Neural cell (in vitro differentiated cells): ENCODE measurements around the gene CRADD. TPM values are rescaled to one million over a fixed set of nuclear protein-coding genes. Genes with fewer than 3 reads are reported as not detected.

Experiments
- H2AFZ ChIP-seq: fragments of 200-600, 300-800 bp; sonication (generic), shearing (Covaris generic); 2 replicates; pipeline ENCODE4 v1.6.0; 2014; ENCODE audit warnings: low read depth, mild to moderate bottlenecking, antibody characterized with exemption, low read length, moderate library complexity
- H3F3A ChIP-seq: fragments of 200-600 bp; shearing (Covaris generic); 2 replicates; pipeline ENCODE4 v1.6.1; 2016; ENCODE audit warnings: mild to moderate bottlenecking, moderate library complexity, mixed read lengths, antibody characterized with exemption, low read length; ENCODE audit not compliant: insufficient read depth, poor library complexity, severe bottlenecking
- H3K27ac ChIP-seq: fragments of 200-600, 300-800 bp; sonication (generic), shearing (Covaris generic); 2 replicates; pipeline ENCODE4 v1.5.1; 2014; ENCODE audit warnings: mild to moderate bottlenecking, low read length, moderate library complexity
- H3K27me3 ChIP-seq: fragments of 300-800, 200-600 bp; sonication (generic), shearing (Covaris generic); 2 replicates; pipeline ENCODE4 v1.6.0; 2014; ENCODE audit warnings: mild to moderate bottlenecking, low read depth, low read length, moderate library complexity; ENCODE audit not compliant: insufficient read depth
- H3K36me3 ChIP-seq: fragments of 300-800, 200-600 bp; sonication (generic), shearing (Covaris generic); 2 replicates; pipeline ENCODE4 v1.5.1; 2014; ENCODE audit warnings: mild to moderate bottlenecking, antibody characterized with exemption, low read length, moderate library complexity; ENCODE audit not compliant: insufficient read depth
- H3K4me2 ChIP-seq: fragments of 300-800, 200-600 bp; sonication (generic), shearing (Covaris generic); 2 replicates; pipeline ENCODE4 v1.6.0; 2014; ENCODE audit warnings: mild to moderate bottlenecking, low read length
- H3K4me3 ChIP-seq: fragments of 300-800, 200-600 bp; sonication (generic), shearing (Covaris generic); 2 replicates; pipeline ENCODE4 v1.5.1; 2014; ENCODE audit warnings: mild to moderate bottlenecking, low read length, moderate library complexity
- H3K79me2 ChIP-seq: fragments of 200-600 bp; shearing (Covaris generic); replicated peaks from 2 replicates; pipeline ENCODE4 v1.6.0; 2014; ENCODE audit warnings: mild to moderate bottlenecking, low read length, moderate library complexity; ENCODE audit not compliant: insufficient read depth
- H3K9ac ChIP-seq: fragments of 300-800, 200-600 bp; sonication (generic), shearing (Covaris generic); 2 replicates; pipeline ENCODE4 v1.6.1; 2016; ENCODE audit warnings: mild to moderate bottlenecking, low read length, mixed read lengths
- H3K9me2 ChIP-seq: fragments of 200-600 bp; shearing (Covaris generic); 2 replicates; pipeline ENCODE4 v1.6.1; 2016; ENCODE audit warnings: mild to moderate bottlenecking, low read length, mixed read lengths; ENCODE audit not compliant: insufficient read depth
- H3K9me3 ChIP-seq: fragments of 200-600, 300-800 bp; sonication (generic), shearing (Covaris generic); 2 replicates; pipeline ENCODE4 v1.6.1; 2016; ENCODE audit warnings: mild to moderate bottlenecking, mixed run types, low read length, moderate library complexity, mixed read lengths
- H4K20me1 ChIP-seq: fragments of 200-600 bp; shearing (Covaris generic); 2 replicates; pipeline ENCODE4 v1.6.1; 2016; ENCODE audit warnings: mild to moderate bottlenecking, mixed run types; ENCODE audit not compliant: insufficient read depth
- CTCF ChIP-seq: fragments of 450-650 bp; IDR thresholded peaks from 2 replicates; pipeline ENCODE4 v1.5.1; 2014; ENCODE audit warnings: antibody characterized with exemption, mild to moderate bottlenecking, moderate library complexity; ENCODE audit not compliant: poor library complexity, severe bottlenecking
- EP300 ChIP-seq: fragments of 450-650 bp; conservative IDR thresholded peaks from 2 replicates; pipeline ENCODE4 v1.6.1; 2014; ENCODE audit warnings: antibody characterized with exemption, mild to moderate bottlenecking, moderate library complexity; ENCODE audit not compliant: poor library complexity, severe bottlenecking
- EZH2 ChIP-seq: fragments of 200-600, 300-800 bp; shearing (Covaris generic), sonication (generic); IDR thresholded peaks from 2 replicates; pipeline ENCODE4 v1.6.1; 2014; ENCODE audit warnings: antibody characterized with exemption, low read length, borderline replicate concordance, mild to moderate bottlenecking; ENCODE audit not compliant: insufficient read depth, poor library complexity, severe bottlenecking
- MXI1 ChIP-seq: fragments of 450-650 bp; conservative IDR thresholded peaks from 2 replicates; pipeline ENCODE4 v1.6.1; 2014; ENCODE audit warnings: antibody characterized with exemption, mild to moderate bottlenecking; ENCODE audit not compliant: poor library complexity, severe bottlenecking
- POLR2AphosphoS5 ChIP-seq: IDR thresholded peaks from 2 replicates; pipeline ENCODE4 v1.6.1; 2012
- RAD21 ChIP-seq: fragments of 450-650 bp; conservative IDR thresholded peaks from 2 replicates; pipeline ENCODE4 v1.6.1; 2014; ENCODE audit warnings: antibody characterized with exemption, mild to moderate bottlenecking, moderate library complexity
- REST ChIP-seq: IDR thresholded peaks from 2 replicates; pipeline ENCODE4 v1.6.1; 2012; ENCODE audit warnings: borderline replicate concordance
- SMC3 ChIP-seq: fragments of 450-650 bp; conservative IDR thresholded peaks from 2 replicates; pipeline ENCODE4 v1.6.1; 2014; ENCODE audit warnings: antibody characterized with exemption, mild to moderate bottlenecking, moderate library complexity; ENCODE audit not compliant: poor library complexity
- TAF1 ChIP-seq: IDR thresholded peaks from 2 replicates; pipeline ENCODE4 v1.6.1; 2012; ENCODE audit warnings: low read depth
- polyA plus RNA-seq: library from polyadenylated mRNA; depleted of rRNA; stranded (reverse); fragments of >200 nt; gene quantifications from 2 replicates; pipeline ENCODE4 v1.2.3, GENCODE V29; 2014

The CRADD gene
- polyA plus RNA-seq, 1 donor from 2014 or later, result 23.5 TPM

GRCh38 chr12:93789767-93790166 is 112.6 kb downstream of the CRADD start:
- Histone ChIP-seq H3K4me3 (no peak overlapping the region), H4K20me1 (no peaks in the 10 kb centered on the region), H3K27ac (no peak overlapping the region), H3K9ac (no peak overlapping the region), H3F3A (no peaks in the 10 kb centered on the region), H3K79me2 (no peaks in the 10 kb centered on the region), H2AFZ (no peak overlapping the region), H3K4me2 (no peak overlapping the region), H3K9me3 (no peaks in the 10 kb centered on the region), H3K27me3 (no peaks in the 10 kb centered on the region), H3K36me3 (no peaks in the 10 kb centered on the region), H3K9me2 (no peaks in the 10 kb centered on the region)
- TF ChIP-seq EP300, result no peak
- no peak for TF ChIP-seq CTCF
- no peak for TF ChIP-seq SMC3

GRCh38 chr12:93790472-93791152 is 113.4 kb downstream of the CRADD start:
- H3K9me3 ChIP-seq, result no peaks in the 10 kb centered on the region
- no peak overlapping the region for H2AFZ ChIP-seq
- H4K20me1 ChIP-seq, result no peaks in the 10 kb centered on the region
- H3K9ac ChIP-seq, result no peak overlapping the region
- no peak overlapping the region for H3K4me2 ChIP-seq
- H3K27ac ChIP-seq, result no peak overlapping the region
- no peaks in the 10 kb centered on the region for H3K27me3 ChIP-seq
- no peaks in the 10 kb centered on the region for H3F3A ChIP-seq
- no peak overlapping the region for H3K4me3 ChIP-seq
- TF ChIP-seq REST, result no peak
- no peak for TF ChIP-seq MXI1
- TF ChIP-seq TAF1, result no peak
- no peak for TF ChIP-seq RAD21
- no peak for TF ChIP-seq POLR2AphosphoS5
- no peak for TF ChIP-seq EP300
- no peak for TF ChIP-seq SMC3
- no peak for TF ChIP-seq CTCF
- no peak for TF ChIP-seq EZH2
- no peaks in the 10 kb centered on the region for H3K79me2 ChIP-seq
- H3K36me3 ChIP-seq, result no peaks in the 10 kb centered on the region
- no peaks in the 10 kb centered on the region for H3K9me2 ChIP-seq
